Adipose tissue (tissue), 3 donors: ENCODE results near the gene JAKMIP1. TPM values are rescaled to one million over a fixed set of nuclear protein-coding genes. Genes with fewer than 3 reads are reported as not detected.
"Not testable (repeated sequence)": the region's sequence is repeated elsewhere in the genome, so short reads cannot be mapped to it uniquely, and the experiment has no call there.

ENCODE experiments used
- H3K27ac ChIP-seq: one replicate; pipeline ENCODE4 v1.5.1; 2013; ENCODE audit warnings: low read depth, low read length
- WGBS, 3 donors: extraction: QIAGEN DNeasy Blood & Tissue Kit; methylation state at CpG; one replicate each; pipeline ENCODE4 v1.1.7; 2013; 5-methylcytosine and 5-hydroxymethylcytosine counted together
- polyA plus RNA-seq, 3 donors: library from polyadenylated mRNA; stranded (reverse); fragments of 200-250 nt; gene quantifications; one replicate each; pipeline ENCODE4 v1.2.3, GENCODE V29; 2013
- donor health status: healthy with polysubstance abuse.
- donor health status: Bipolar disorder and iron deficiency.
- donor health status: healthy.

The JAKMIP1 gene
- polyA plus RNA-seq, 3 donors, result 0.18 to 0.53 (median 0.22) TPM

DNA sequence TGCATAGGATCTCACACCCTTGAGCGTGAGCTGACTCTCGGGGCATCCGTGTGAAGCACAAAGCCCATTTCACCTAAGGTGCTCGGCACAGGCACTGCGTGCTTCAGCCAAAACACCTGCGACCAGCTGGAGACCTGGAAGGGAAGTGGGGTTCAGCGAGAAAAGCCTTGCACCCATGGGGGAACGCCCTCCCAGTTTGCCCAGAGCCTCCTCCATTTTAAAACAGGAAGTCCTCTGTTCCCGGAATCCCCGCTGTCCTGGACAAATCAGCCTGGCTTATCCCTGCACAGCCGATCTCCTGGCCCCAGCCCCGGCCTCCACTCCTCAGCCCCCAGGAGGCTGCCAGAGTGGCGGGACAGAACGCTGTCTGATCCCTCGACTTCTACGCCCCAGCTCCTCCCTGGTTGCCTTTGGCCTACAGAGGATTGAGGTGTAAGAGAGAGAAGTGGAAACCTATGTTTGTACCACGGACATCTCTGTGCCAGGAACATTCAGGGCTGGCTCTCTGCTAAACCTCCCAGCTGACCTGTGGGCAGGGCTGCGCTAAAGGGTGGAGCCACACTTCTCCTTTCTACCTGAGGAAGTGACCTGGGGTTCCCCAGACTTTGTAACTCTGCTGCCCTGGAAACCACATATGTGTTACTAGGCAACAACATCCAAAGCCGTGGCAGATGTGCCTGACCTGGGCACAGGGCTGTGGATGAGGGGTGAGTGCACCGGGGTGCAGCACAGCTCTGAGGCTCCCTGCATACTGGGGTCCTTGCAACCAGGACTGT, 178.3 kb downstream of the JAKMIP1 start:
- WGBS, 3 donors, result 75 to 81% (median 79%) methylated on average over 20 of the region's 20 CpGs
- H3K27ac ChIP-seq, result no peak overlapping the region

DNA sequence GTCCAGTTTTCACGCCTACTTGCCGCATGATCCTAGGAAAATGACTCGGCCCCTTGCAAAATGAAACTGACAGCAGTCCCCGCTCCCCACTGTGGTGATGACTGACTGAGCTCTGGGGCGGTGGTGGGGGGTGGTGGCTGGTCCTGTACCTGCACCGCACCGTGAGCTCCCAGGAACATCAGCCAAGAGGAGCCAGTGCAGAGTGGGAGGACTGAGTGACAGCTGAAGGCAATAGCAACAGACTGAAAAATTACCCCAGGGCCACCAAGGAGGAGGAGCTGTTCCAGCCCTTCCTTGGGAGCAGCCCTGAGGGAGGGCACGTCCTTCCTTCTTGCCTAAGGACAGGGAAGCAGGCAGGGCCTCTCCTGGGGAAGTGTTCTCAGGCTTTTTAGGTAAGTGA, 179.7 kb downstream of the JAKMIP1 start:
- no peak overlapping the region for H3K27ac ChIP-seq
- WGBS, 3 donors, result 63 to 83% (median 81%) methylated on average over 8 of the region's 8 CpGs

DNA sequence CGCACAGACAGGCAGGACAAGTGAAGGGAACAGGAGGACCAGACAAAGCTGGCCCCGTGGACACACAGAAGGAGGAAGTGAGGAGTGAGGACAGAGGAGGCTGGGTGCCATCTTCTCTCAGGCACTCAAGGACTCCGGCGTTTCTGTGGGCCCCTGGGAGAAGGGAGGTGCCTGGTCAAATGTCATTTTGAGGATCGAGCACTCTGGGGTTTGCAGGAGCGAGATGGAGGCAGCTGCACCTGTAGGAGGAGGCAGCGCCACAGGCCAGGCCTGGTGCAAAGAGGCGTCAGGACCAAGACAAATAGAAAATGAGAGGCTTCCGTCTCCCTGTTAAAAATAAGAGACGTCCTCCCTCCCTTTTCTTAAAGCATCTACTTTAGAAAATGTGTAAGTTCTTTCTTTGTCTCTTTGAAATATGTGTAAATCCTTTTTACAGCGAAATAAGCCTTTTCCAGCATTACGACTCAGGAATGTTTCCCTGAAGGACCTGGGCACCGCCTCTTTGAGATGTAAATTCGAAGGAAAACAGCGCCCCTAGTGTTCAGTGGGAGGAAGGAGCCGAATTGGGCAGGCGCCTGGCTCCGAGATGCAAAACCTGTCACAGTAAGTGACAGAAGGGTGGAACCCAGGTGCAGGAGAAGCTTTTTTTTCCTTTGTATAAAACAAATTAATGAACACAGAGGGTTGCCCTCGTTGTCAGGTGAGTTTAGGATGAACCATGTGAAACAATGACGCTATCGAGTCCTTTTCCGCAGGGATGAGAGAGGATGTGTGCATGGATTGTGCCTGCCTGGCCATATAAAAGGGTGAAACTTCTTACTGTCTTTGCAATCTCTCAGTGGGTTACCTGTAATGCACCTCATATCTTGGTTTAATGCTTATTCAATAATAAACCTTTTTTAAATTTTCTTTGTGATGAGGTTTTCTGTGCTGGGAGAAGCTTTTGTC, 180.8 kb downstream of the JAKMIP1 start:
- H3K27ac ChIP-seq, result no peak overlapping the region
- WGBS, 3 donors, result 34 to 39% (median 36%) methylated on average over 22 of the region's 22 CpGs

DNA sequence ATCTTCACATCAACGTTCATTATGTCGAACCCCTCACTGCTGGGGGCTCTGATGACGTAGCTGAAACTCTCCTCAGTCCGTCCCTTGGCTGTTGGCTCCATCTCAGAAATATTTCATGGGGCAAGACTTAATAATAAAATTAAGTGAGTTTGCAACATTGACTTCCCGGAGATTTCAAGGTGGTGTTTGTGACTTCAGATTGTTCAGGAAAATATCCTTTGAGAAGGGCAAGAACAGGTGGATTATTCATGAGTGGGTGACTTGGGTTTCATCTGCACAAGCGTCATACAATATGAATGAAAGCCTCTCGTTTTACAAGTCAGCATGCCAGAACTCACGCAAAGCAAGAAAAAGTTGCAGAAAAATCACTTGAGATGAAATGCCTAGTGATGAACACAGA, 182.0 kb downstream of the JAKMIP1 start, which contains the start of gene C4orf50:
TSS of gene C4orf50 (minus strand) at position 101 of the 400 bp plus-strand sequence.
- H3K27ac ChIP-seq, result no peak within 1 kb of the TSS
- WGBS, 3 donors, result 71 to 75% (median 72%) methylated on average over 8 of the region's 8 CpGs

DNA sequence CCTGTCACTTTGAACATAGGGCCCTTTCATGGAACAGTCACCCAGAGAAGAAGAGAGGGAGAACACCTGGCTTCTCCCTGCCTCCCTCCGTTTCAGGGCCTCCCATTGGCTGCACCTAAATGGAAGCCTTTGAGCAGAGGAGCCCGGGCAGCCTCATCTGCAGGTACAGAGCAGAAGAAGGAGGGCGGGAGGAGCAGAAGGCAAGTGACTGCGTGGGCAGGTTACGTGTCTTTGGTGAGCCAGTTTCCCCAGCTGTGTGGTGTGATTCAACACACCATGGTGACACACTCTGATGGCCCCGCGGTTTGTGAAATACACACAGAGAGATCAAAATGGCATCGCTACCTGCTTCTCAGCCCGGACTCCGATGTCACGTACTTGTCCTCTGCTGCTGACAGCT, 182.5 kb downstream of the JAKMIP1 start:
- H3K27ac ChIP-seq, result no peak overlapping the region
- WGBS, 3 donors, result 82 to 87% (median 85%) methylated on average over 11 of the region's 11 CpGs

DNA sequence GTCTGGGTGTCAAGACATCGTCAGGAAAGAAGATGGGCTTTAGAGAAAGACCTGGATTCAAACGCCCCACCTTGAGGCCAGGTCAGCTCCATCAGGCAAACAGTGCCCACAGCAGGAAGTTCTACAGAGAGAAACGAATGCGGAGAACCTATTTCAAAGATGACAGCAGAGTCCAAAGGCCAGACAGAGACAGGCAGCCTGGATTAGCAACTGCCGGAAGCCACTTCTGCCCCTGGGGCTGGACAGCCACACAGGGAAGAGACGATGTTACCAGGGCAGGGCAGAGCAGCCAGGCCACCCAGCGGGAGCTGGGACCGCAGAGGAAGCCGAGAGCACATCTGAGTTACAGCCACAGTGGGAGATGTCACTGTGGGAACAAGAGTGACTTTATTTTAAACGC, 183.3 kb downstream of the JAKMIP1 start:
- WGBS, 3 donors, result 53 to 76% (median 65%) methylated on average over 10 of the region's 10 CpGs
- H3K27ac ChIP-seq, result no peak overlapping the region

DNA sequence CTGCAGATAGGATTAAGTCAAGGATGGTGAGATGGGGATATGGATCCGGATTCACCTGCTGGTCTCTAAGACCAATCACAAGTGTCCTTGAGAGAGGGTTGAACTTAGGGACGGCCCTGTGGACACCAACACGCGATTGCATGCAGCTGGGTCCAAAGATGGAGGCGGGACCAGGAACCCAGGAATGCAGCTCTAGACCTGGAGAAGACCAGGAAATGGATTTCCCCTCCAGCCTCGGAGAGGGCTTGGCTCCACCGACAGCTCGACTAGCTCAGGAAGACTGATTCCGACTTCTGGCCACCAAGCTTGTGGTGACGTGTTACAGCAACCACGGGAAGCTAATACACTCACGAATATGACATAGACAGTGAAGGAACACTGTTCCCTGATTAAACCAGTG, 186.8 kb downstream of the JAKMIP1 start:
- no peak overlapping the region for H3K27ac ChIP-seq
- WGBS, 3 donors, result 73 to 83% (median 83%) methylated on average over 12 of the region's 12 CpGs

DNA sequence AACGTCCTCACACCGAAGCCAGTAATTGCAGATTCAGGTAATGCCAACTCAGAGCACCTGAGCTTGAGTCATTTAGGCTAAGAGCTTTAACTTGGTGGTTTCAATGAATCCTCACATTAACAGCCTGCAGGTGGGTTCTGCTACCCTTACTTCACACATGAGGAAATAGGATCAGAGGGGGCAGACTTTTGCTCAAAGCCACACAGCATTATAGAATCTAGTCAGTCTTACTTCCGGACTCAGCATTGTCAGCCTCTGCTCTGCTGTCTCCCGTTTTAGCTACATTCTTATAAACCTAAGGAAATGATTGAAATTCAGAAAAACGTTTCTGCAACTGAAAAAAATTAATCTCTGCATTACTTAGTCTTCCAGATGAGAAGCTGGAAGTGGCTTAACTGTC, 188.1 kb downstream of the JAKMIP1 start:
- no peak overlapping the region for H3K27ac ChIP-seq
- 53 to 65% (median 54%) methylated on average over 5 of the region's 5 CpGs for WGBS, 3 donors

DNA sequence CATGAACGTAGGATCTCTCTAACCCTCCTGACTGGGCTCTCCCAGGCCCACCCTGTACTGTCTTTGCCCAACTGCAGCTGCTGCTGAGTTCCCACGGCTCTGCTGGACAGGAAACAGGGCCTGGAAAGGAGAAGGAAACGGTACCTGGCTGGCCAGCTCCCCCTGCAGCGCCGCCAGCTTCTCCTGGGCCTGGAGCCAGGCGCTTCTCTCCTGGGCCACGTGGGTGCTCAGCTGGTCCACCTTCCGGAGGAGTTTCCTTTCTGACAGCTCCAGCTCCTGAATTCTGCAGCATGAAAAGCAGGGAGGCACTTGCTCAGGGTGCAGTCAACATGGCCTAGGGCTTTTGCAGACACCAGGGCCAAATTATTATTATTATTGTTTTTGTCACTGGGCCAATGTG, 188.7 kb downstream of the JAKMIP1 start:
- 1 to 3% (median 2%) methylated on average over 8 of the region's 8 CpGs for WGBS, 3 donors

DNA sequence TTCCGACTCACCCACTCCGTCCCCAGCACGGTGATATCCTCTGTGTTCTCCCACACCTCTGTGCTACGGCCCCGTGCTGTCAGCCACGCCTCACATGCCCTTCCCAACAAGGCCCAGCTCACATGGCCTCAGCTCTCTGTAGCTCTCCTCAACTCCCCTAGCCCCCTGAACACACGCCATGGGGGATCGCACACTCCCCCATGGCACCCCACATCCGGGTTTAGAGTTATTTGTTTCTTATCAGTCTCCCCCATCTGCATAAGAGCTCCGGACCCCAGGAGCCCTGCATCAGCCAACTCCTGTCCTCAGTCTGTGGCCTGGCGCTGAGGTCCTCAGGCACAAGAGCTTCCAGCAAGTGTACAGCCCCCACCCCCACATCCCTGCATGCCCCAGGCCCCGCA, 189.1 kb downstream of the JAKMIP1 start:
- 27 to 50% (median 34%) methylated on average over 11 to 12 of the region's 12 CpGs for WGBS, 3 donors
- no peak overlapping the region for H3K27ac ChIP-seq

More for the DNA sequence above, 188.7 kb downstream of the JAKMIP1 start:
- H3K27ac ChIP-seq, result no peak overlapping the region

DNA sequence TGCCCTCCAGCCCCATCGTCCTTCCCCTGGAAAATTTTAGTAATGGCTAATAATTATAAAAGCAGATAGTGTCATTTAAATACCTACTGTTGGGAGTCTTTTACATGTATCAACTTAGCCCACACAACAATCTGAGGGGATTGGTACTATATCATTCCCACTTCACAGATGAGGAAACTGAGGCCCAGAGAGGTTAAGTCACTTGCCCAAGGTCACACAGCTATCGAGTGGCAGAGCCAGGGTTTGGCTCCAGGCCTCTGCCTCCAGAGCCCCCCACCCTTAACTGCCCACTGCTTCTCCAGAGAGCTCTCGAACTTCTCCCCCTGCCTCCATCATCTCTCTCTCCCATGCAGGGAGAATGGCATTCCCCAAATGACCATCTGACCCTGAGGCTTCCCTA, 189.6 kb downstream of the JAKMIP1 start:
- WGBS, 3 donors, result 66 to 81% (median 72%) methylated on average over 3 of the region's 3 CpGs
- H3K27ac ChIP-seq, result no peak overlapping the region

DNA sequence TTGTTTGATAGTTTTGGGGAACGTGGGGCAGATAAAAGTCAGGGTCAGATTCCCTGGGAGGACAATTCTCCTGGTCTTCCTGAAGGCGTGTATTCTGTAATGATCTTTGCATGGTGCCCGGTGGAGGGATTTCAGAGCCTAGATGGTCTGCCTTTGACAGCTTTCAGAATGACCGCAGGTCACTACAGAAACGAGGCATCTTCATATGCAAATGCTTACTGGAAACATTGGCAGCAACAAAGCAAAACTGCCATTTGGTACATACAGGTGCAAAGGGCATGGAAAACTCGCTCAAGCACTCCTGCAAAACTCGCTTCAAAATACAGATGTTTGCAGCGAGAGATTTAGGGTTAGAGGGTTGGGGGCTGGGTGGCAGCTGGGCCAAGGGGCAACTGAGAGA, 190.9 kb downstream of the JAKMIP1 start:
- 38 to 64% (median 52%) methylated on average over 8 of the region's 8 CpGs for WGBS, 3 donors
- no peak overlapping the region for H3K27ac ChIP-seq

DNA sequence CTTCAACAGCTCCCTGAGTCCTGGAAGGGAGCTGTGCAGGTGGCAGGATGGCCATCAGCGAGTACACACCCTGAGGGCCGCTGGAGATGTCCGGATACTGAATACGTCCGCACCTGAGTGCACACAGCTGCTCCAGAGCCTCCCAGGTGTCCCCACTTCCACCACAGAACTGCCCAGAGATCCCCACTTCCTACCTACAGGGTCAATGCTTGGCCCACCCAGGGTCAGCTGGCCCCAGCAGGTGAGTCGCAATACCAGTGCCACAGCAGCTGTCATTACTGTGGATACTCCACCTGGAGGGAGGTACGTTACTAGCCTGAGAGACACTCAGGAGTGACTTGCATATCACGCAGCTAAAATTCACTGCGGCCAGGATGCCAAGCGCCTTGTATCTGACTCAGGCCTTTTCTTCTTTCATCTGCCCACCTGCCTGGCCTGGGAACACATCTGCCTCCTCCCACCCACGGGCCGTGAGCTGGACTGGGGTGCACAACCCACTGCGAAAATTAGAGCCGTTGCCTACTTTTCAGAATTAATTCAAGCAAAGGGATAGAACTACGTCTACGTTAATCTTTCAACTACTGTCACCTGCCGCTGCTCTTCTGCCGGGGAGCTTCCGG, 191.5 kb downstream of the JAKMIP1 start:
- H3K27ac ChIP-seq, result no peak overlapping the region
- WGBS, 3 donors, result 58 to 77% (median 75%) methylated on average over 19 of the region's 19 CpGs

DNA sequence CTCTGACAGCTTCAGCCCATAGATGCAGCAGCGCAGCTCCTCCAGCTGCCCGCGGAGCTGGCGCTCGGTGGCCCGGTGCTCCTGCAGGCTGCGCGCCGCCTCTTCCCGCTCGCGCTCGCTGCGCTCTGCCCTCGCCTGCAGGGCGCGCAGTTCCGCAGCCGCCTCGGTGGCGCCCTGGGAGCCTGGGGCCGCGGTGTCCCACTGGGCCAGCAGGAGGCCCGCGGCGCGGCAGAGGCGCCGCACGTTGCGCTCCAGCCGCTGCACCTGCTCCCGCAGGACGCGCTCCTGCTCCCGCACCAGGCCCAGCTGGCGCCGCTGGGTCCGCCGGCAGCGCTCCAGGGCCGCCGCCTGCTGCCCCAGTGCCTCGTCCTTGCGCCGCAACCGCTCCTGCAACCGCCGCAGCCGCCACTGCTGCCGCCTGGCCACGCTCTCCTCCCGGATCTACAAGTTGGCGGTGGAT, 192.2 kb downstream of the JAKMIP1 start:
- WGBS, 3 donors, result 13 to 35% (median 26%) methylated on average over 53 to 54 of the region's 54 CpGs
- H3K27ac ChIP-seq, result no peak overlapping the region

DNA sequence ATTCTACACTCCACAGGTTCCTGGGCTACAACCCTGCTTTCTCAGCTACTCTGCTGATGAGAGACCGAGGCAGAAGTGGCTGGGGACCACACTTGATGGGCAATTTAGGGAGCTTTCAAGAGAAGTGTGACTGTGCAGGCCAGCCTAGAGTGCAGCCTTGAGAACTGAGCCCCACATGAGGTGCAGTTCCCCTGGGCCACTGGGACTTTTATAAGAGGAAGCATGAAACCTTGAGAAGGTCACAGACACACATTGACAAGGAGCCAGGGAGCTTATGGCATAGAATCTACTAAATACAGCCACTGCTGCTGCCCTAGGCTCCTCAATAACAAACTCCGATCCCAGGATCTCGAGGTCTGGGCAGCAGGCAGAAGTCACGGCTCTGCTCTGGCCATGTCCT, 195.2 kb downstream of the JAKMIP1 start:
- WGBS, 3 donors, result 75 to 88% (median 82%) methylated on average over 4 of the region's 4 CpGs
- H3K27ac ChIP-seq, result no peak overlapping the region

DNA sequence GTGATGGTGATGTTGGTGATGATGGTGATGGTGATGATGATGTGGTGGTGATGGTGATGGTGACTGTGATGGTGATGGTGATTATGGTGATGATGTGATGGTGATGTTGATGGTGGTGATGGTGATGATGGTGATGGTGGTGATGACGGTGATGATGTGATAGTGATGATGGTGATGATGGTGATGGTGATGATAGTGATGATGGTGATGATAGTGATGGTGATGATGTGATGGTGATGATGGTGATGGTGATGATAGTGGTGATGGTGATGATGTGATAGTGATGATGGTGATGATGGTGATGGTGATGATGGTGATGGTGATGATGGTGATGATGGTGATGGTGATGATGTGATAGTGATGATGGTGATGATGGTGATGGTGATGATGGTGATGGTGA, 196.9 kb downstream of the JAKMIP1 start:
- H3K27ac ChIP-seq, result not testable (repeated sequence)
- WGBS, 3 donors, result 79 to 98% (median 83%) methylated on average over 1 of the region's 1 CpG

DNA sequence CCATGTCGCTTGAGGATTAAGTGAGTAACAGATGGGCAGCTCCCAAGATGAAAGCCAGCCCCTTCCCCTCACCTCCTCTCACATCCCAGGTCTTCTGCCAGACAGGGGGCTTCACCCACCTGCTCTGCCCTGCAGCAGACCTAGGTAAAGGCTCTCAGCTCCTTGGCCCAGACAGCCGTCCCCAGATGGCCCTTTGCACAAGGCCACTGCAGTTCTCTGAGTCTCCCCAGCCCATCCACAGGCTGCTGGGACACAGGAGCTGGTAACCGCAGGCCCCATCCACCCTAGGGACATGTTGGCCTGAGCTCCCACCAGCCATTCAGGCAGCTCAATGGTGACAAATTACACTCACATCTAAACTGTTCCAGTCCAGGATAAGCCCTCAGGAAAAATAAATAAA, 197.4 kb downstream of the JAKMIP1 start:
- 67 to 89% (median 78%) methylated on average over 3 of the region's 3 CpGs for WGBS, 3 donors

DNA sequence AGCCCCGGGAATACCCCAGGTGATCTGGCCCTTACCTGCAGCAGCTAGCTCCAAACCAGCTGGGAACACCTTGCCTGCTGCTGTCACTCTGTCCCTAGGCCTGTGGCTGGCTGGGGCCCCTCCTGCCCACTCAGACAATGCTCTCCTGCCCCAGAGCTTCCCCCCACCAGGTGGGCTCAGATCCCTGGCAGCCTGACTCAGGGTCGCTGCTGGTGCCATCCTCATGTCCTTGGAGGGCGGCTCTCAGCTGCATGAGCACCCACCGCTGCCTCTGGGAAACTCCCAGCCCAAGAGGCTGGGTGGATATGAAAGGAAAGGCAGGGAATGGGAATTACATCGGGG, 197.9 kb downstream of the JAKMIP1 start:
- H3K27ac ChIP-seq, result no peak overlapping the region
- WGBS, 3 donors, result 72 to 86% (median 81%) methylated on average over 5 of the region's 5 CpGs

More for the DNA sequence above, 197.4 kb downstream of the JAKMIP1 start:
- no peak overlapping the region for H3K27ac ChIP-seq
